8988T (cell line): ENCODE measurements around the gene BCKDHA.
A peak's percentile ranks its signal among the peaks of the same experiment; 100 is the strongest.

Experiments used
- DNase-seq: peaks from one replicate; pipeline ENCODE4 v3.0.0; 2011

Gene BCKDHA

GRCh38 chr19:41397086-41398049, at the start of gene BCKDHA, which contains the start of gene EXOSC5:
Gene BCKDHA, plus strand, starts transcription at chr19:41397818. Its CDS starts 10 bp downstream, at chr19:41397828.
Gene EXOSC5, minus strand, starts transcription at chr19:41397359. Its CDS starts 31 bp downstream, at chr19:41397328.
- DNase-seq: peak; percentile 81

- DNase-seq: no peak
Observed at GRCh38 chr19:41350735-41351338, 46.8 kb upstream of the BCKDHA start.

GRCh38 chr19:41351339-41352245, 46.0 kb upstream of the BCKDHA start:
- DNase-seq: peak; percentile 64

- DNase-seq: no peak
Observed at GRCh38 chr19:41352279-41352608, 45.4 kb upstream of the BCKDHA start.

- peak; percentile 65 for DNase-seq
Observed at GRCh38 chr19:41352609-41353465, 44.8 kb upstream of the BCKDHA start.

GRCh38 chr19:41353466-41354342, 43.9 kb upstream of the BCKDHA start, which contains the start of gene TGFB1:
Gene TGFB1, minus strand, starts transcription at chr19:41353922. Its CDS starts 878 bp downstream, at chr19:41353044.
- DNase-seq: peak; percentile 86

GRCh38 chr19:41354343-41354953, 43.2 kb upstream of the BCKDHA start:
- DNase-seq: no peak

- DNase-seq: no peak
Observed at GRCh38 chr19:41355035-41355434, 42.6 kb upstream of the BCKDHA start.

- DNase-seq: no peak
Observed at GRCh38 chr19:41355802-41356201, 41.8 kb upstream of the BCKDHA start.

GRCh38 chr19:41356984-41357739, 40.5 kb upstream of the BCKDHA start:
- DNase-seq: no peak

- no peak for DNase-seq
Observed at GRCh38 chr19:41357746-41358145, 39.9 kb upstream of the BCKDHA start.

GRCh38 chr19:41359741-41360140, 37.9 kb upstream of the BCKDHA start:
- DNase-seq: no peak

- no peak for DNase-seq
Observed at GRCh38 chr19:41362143-41362847, 35.3 kb upstream of the BCKDHA start.

GRCh38 chr19:41363371-41363752, 34.3 kb upstream of the BCKDHA start:
- no peak for DNase-seq

GRCh38 chr19:41363753-41364523, 33.7 kb upstream of the BCKDHA start, which contains the start of gene B9D2:
Gene B9D2, minus strand, starts transcription at chr19:41364149. Its CDS starts 630 bp downstream, at chr19:41363519.
- peak; percentile 75 for DNase-seq

GRCh38 chr19:41364524-41365391, 32.9 kb upstream of the BCKDHA start:
- no peak for DNase-seq

GRCh38 chr19:41366089-41366488, 31.5 kb upstream of the BCKDHA start:
- no peak for DNase-seq
